HTERT RPE-1 (cell line): Measurements from ENCODE around the gene URB1.
"Not testable (repeated sequence)": the region's sequence is repeated elsewhere in the genome, so short reads cannot be mapped to it uniquely, and the experiment has no call there.

Source experiments
- in situ Hi-C: fragments of 300-500 bp; cut with MboI; formaldehyde crosslinking; loops from 4 replicates; pipeline ENCODE4 v1.14.3; 2020; ENCODE audit warnings: low sequenced_read_pairs

Gene URB1

DNA sequence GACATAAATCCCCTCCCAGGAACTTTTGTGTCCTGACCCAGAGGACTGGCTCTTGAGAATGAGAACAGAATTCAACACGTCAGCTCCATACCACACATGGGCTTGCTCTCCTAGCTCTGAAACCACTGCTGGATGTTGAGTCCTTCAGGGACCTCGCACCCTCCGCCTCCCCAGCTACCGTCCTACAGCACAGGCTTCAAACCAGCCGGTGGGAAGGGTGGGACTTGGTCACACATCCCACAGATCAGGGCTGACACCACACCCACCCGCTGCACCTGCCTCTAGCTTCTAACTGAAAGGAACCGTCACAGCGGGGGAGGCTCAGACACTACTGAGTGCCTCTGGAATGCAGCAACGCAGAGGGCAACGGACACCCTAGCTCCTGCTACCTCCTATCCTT is 70.1 kb downstream of the URB1 start:
- in situ Hi-C loops = no loop called here

DNA sequence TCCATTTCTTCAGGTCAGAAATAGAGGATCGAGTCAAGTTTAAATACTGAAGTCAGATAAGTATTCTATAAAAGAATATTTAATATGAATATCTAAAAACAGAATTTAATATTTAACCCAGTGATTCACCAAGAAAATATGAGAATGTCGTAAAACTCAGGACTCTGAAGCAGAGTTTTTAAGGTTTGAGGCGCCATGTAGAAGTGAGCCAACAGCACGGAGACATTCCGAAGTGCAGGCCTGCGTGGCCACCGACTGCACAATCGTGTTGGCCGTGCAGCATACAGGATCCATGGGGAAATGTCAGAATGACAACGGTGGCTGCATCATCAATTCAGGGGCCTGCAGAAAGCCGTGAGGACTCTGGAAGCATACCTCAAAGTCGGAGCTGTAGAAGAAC is 70.7 kb downstream of the URB1 start:
- in situ Hi-C loops = no loop called here

DNA sequence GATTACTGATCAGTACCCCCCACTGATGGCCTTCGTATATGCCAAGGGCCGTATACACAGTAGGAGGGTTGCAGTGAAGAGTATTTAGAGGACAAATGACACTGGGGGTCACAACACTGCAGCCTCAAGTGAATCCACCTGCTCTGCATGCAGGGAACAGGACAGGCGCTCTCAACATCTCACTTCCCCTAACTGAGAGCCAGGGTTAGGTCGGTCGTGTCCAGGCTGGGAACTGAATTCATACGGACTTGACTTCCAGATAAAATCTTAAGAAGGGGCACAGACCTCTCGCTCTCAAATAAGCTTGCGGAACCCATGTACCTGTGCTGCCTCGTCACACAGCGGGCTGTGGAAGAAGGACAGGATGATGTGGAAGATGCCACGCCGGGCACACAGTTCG is 71.3 kb downstream of the URB1 start:
- in situ Hi-C loops = no loop called here

DNA sequence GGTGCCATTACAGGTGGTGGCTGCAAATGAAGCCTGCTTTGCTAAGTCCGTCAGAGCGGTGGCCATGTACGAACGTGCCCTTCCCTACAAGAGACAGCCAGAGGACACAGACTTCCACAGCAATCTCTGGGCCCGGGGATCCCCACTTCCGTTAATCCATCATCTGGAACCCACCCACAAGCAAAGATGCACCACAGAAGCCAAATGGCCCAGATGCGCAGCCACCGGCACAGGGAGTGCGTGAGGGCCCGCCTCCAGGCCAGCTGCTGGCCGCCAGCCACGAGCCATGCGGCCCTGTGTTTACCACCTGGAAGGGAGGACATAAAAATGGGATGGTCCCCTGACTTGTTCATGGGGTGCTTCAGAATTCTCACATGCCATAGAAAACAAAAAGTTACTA is 72.1 kb downstream of the URB1 start:
- in situ Hi-C loops = no loop called here

DNA sequence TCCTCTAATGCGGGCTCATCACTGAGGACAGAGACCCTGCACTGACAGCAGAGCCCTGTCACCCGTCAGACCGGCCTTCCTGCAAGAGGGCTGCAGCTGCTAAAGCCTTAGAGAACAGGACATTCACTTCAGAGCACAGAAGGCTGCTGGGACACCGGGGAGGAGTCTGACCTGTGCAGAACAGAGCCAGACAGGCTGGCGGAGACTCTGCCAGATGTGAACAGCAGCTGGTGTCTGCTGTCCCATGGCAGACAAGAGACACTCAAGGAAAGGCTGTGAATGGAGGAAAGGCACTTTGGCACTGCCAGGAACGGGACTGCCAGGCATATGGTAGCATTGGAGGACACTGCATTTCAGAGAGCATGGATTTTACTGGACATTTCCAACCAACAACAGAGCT is 72.8 kb downstream of the URB1 start:
- in situ Hi-C loops = no loop called here

DNA sequence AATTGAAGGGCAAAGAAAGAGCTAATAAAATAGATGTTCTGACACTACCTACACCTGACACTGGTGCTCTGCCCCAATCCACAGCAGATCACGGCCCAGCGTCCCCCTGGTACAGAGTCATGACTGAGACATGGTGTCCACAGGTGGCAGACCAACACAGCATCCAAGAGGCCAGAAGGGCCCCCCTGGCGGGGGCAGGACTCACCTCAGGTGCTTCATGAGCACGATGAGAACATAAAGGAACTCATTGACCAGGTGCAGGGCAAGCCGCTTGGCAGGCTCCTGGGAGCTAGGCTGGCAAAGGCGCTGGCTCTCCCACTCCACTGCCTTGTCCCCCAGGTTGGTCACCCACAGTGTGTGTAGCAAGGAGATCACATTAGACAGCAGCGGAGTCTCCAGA is 73.8 kb downstream of the URB1 start:
- in situ Hi-C loops = no loop called here

DNA sequence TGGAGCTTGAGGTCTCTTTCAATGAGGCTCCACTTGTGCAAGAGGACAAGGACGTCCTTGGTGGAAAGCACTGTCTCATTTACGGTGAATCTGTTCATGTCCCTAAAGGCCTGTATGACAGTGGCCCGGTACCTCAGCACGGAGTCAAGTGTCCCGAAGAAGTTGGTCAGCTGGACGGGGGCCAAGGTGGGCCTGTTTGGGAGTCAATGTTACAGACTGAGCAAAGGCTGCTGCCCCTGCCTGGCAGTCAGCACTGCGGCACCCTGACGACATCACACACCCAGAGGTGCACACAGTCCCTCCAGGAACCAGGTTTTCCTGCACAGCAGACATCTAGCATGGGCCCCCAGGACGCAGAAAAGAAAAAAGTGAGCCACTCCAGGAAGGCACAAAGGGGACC is 75.1 kb downstream of the URB1 start:
- in situ Hi-C loops = no loop called here

DNA sequence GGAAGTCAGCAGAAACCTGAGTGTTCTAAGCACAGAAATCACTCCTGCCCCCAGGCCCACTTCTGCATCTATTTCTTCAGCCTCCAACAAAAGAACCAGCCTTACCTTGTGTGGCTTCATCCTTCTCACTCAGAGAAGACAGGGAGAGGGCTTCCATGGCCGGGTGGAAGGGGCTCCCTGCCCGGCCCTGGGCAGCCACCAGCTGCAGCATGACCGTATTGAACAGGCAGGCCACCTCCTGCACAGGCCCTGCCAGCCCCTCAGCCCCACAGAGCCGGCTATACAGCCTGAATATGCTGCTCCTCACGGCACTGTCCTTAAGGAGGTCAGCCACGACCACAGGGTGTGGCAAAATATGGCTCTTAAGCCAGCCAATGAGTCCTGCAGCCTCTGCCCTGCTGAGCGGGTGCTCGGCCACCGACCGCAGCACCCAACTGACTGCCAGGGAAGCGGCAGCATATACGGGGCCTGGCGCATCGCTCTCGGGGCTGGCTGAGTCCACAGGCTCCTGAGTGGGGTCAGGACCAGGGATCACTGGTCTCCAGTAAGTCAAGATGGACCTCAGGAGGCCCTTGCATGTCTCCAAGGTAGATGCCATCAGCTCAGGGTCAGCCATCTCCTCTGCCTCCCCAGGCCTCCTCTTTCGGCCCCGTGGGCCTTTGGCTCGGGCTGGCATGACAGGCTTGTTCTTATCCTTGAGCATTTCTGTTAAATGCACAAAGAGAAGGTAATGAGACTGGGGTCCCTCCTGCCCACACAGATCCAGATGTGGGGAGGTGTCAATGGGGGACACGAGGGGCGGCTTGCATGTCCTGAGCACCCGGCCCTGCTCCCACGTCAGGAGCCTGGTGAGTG is 76.2 kb downstream of the URB1 start:
- in situ Hi-C loops = no loop called here

DNA sequence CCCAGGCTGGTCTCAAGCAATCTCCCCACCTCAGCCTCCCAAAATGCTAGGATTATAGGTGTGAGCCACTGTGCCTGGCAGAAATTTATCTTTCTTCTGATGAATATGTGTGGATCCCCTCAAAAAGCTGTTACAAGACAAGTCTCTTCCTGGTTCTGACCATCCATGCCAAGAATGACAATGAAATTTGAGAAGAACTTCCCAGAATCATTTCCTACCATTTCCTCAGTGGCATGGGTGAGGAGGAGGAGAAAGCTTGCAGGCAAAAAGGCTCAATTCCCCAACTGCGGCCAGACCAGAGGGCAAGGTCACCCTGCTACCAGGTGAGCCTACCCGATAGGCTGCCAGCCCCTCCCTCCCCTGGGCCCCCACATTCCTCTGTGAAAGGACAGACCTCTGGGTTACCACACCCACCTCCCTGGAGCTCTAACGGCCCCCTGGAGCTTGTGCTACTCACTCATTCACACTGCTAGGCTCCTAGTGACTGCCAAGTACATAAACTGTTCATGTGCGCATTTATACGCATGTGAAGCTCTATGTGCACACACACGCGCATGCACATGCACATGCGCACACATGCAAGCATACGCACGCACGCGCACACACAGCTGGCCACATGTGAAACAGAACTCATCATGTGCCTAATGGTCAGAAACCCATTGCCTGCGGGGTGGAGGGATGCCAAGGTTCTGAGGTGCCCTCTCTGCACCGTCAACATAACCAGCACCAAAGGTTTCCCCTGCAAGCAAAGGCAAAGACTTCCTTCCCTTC is 77.1 kb downstream of the URB1 start:
- in situ Hi-C loops = no loop called here

DNA sequence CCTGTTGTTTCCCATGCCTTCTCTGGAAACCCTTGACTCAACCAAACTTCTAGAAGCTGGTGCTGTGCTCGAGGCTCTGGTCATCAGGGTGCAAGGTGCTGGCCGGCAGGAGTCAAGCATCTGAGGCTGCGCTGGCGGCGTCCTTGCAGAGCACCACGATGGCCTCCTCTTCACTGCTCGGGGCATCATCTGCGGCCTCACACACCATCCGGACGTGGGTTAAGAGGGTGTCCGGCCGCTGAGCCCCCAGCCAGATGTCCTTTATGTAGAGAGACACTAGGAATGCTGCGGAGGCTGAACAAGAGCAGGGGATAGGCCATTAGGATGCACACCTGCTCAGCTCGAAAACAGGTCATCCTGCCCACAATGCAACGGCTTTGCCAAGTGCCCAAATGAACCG is 78.0 kb downstream of the URB1 start:
- in situ Hi-C loops = no loop called here

DNA sequence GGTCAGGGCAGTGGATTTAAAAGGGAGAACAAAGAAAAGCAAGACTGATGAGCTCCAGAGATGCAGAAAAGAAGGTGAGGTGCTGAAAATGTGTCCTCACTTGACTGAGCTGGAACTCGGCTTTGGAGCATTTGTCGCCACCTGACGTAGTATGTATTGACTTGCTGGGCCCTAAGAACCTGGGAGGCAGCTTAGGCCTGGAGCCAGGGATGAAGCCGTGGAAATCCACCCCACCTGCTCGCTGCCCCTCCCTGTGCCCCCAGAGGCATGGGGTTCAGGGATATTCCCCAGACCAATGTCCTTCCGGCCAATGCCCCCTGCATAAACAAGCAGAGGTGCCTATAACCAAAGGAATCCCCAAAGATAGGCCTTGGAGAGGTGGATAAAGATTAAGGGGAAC is 79.8 kb downstream of the URB1 start:
- in situ Hi-C loops = no loop called here

DNA sequence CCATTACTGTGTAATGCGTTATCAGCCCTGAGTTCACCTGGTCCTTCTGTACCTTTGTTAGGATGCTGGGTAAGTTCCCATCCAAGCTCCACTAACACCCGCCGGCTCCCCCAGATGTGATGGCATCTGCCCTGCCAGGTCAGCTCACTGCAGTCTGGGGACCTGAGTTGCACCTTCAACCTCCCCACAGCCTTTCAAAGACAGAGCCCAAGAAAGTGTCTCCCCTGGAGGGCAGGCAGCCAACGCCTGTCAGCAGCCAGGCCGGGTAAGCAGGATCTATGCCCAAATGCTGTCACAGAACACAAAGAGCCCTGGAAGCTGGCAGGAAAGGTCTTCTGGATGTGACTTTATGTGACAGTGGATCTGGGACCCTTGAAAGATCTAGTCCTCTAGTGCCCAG is 80.5 kb downstream of the URB1 start:
- in situ Hi-C loops = no loop called here

DNA sequence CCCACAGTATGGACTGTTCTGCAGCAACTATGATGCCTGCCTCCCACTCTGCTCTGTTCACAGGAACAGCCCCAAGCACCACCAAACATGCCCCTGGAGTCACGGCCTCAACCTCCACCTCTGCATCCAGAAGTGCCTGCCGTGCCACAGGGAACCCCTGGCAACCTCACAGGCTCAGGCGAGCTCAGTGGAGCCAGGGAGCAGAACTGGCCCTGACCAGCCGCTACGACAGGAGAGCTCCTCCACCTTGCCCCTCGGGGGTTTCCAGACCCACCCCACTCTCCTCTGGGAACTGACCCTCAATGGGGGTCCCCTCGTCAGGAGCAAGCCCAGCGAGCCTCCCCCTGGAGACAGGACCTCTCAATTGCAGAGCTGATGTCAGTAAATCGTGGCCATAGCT is 81.2 kb downstream of the URB1 start:
- in situ Hi-C loops = no loop called here

DNA sequence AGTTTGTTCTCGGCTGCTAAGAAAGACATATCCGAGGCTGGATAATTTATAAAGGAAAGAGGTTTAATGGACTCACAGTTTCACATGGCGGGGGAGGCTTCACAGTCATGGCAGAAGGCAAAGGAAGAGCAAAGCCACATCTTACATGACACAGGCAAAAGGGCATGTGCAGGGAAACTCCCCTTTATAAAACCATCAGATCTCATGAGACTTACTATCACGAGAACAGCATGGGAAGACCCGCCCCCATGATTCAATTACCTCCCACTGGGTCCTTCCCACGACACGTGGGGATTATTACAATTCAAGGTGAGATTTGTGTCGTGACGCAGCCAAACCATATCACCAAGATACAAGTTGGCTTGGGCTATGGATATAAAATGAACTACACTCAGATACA is 81.8 kb downstream of the URB1 start:
- in situ Hi-C loops = not testable (repeated sequence)

DNA sequence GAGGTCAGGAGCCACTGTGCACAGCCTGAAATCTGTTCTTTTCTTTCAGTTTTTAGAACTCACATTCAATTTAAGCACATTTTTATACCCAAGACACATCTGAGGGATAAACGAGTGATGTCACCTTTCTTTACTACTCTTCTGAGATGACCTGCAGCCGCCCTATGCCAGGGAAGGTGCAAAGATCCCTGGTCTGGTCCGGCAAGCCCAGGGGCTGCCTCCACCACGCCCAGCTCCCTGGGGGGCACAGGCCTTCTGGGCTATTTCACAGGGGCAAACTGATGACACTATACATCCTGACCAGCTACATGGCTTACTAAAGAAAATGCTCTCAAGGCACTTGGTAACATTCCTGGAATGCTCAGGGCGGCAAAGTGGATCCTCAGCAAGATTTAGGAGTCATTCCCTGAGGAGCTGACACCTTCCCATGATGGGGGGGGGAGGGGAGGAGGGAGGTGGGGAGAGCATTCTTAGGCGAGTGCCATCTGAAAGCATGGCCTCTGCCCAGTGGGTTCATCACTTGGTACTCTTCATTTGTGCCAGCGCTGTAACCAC is 82.8 kb downstream of the URB1 start:
- in situ Hi-C loops = no loop called here

DNA sequence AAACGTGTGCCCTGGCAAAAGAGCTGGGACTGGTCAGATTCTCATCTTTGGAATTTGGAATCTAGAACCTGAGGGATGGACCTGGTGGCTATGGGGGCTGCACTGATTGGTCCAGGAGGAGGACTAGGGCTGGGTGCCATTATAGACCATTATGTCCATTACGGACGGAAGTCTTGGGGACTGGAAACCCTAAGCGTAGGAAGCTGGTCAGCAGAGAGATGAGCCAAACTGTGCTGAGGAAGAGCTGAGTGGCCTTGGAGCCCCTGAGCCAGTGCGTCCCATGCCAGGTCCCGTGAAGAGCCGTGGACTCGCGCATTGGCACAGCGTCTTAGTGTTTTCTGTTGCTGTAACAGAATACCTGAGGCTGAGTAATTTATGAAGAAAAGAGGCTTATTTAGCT is 84.1 kb downstream of the URB1 start:
- in situ Hi-C loops = no loop called here

DNA sequence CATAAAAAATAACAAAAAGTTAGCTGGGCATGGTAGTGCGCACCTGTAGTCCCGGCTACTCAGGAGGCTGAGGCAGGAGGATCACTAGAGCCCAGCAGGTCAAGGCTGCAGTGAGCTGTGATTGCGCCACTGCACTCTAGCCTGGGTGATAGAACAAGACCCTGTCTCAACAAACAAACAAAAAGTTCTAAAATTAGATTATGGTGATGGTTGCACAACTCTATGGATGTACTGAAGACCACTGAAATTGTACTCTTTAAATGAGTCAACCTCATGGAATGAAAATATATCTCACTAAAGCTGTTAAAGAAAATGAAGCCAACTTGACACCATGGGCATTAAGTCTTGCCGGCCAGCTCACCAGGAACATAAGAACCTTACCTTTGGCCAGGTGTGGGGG is 85.1 kb downstream of the URB1 start:
- in situ Hi-C loops = no loop called here

DNA sequence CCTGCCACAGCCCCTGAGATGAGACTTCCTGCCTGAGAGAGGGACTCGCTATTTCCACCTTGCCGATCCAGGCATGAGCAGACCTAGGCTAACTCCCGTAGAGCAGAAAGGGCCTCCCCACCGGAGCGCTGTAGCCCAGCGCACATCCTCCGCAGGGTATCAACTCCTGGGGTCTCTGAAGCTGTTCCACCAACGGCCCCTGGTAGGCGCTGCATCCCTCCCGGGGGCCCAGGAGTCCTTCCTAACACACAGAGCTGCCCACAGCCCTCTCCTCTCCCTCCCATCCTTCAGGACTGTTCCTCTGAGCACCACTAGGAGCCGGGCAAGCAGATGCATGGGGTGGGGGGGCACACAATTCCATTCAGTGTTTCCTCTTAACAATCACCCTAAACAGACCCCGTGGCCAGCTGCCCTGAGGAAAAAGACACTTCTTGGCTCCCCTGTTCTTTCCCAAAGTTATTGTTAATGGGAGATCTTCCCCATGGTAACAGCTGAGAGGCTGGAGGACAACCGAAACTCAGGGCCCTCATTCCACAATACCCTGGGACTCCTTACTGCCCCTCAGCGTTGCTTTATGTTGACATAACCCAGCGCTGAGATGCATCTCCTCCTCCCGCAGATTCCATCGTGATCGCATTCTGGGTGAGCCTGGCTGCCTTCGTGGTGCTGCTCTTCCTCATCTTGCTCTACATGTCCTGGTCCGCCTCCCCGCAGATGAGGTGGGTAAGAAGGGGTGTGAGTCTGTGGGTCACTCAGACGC is 86.6 kb downstream of the URB1 start:
- in situ Hi-C loops = no loop called here

DNA sequence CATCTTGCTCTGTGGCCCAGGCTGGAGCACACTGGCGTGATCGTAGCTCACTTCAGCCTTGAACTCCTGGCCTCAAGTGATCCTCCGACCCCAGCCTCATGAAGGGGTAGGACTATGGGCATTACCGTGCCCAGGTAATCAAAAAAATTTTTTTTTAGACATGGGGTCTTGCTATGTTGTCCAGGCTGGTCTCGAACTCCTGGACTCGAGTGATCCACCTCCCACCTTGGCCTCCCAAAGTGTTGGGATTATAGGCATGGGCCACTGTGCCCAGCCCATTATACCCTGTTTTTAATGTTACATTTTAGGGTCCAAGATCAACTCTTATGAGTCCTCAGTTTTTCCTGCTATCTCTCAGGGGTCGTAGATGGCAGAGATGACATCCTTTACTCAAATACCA is 87.8 kb downstream of the URB1 start:
- in situ Hi-C loops = no loop called here

DNA sequence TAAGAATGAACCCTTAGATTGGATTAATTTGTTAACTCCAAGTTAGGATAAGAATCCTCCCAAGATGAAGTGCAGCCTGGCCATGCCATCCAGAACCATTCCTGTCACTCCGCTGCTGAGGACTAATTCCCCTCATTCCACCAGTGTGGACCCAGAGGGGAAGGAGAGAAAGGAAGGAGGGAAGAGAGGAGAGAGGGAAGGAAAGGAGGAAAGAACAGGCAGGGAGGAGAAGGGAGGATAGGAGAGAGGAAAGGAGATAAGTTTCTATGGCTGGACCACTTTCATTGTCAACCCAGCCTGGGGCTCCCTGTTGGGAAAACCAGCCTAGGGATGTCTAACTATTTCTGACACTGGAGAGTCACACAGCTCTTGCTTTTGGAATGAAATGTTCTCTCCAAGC is 89.4 kb downstream of the URB1 start:
- in situ Hi-C loops = no loop called here

DNA sequence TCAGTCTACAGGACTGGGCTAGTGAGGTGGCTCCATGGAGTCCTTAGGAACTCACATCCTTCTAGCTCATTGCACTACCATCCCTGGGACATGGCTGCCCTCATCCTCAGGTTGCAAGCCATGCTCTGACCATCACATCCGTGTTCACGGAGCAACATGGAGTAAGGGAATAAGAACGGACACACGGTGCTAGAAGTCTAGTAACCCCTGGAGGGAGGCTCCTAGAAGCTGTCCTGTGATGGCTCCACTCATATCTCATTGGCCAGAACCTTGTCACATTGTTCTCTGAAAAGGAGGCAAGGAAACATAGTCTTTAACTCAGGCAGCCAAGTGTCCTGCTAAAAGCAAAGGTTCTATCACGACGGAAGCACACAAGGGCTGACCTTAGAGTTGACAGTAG is 90.3 kb downstream of the URB1 start:
- in situ Hi-C loops = no loop called here
